ENCODE data around the gene METTL24.
A peak's percentile ranks its signal among the peaks of the same experiment; 100 is the strongest.

The METTL24 gene

GRCh38 chr6:110367825-110368224 lies 9.7 kb upstream of the METTL24 start:
- Histone ChIP-seq H4K8ac (ENCODE audit: low read depth, low read length) (no peak overlapping the region), H3K79me2 (ENCODE audit: control insufficient read depth, insufficient read depth, low read length, poor library complexity) (no peaks in the 10 kb centered on the region), H2AK5ac (ENCODE audit: low read length) (no peak overlapping the region), H3K27ac (ENCODE audit: low read depth, low read length) (no peak overlapping the region), H3K14ac (ENCODE audit: low read length) (no peak overlapping the region), H3K4me2 (ENCODE audit: low read length) (no peak overlapping the region), H2BK5ac (ENCODE audit: low read depth, low read length, poor library complexity) (no peak overlapping the region), H3K36me3 (ENCODE audit: control insufficient read depth in 1 of 2, insufficient read depth in 2 of 2, low read length in 2 of 2) (no peaks in the 10 kb centered on the region), H3K18ac (ENCODE audit: low read length) (no peak overlapping the region), H3K27me3 (ENCODE audit: insufficient read depth, low read length) (no peaks in the 10 kb centered on the region), H3K23ac (ENCODE audit: low read length) (no peak overlapping the region), H3K4me3 (ENCODE audit: low read depth, low read length) (no peak overlapping the region), H3K9me3 (ENCODE audit: insufficient read depth, low read depth, low read length) (no peaks in the 10 kb centered on the region), H2BK12ac (ENCODE audit: low read length) (no peak overlapping the region), H3K79me1 (ENCODE audit: low read length) (peaks cover 22% of the 10 kb centered on the region), H2BK120ac (ENCODE audit: insufficient read depth, low read length, poor library complexity) (no peak overlapping the region), H4K91ac (ENCODE audit: low read depth, low read length) (no peak overlapping the region), H3K9ac (ENCODE audit: low read length) (no peak overlapping the region), H3K4ac (ENCODE audit: low read depth, low read length) (no peak overlapping the region), H4K12ac (ENCODE audit: low read depth, low read length) (no peak overlapping the region), H3K4me1 (ENCODE audit: control insufficient read depth in 1 of 2, insufficient read depth in 2 of 2, low read length in 2 of 2) (peaks cover 10 to 11% of the 10 kb centered on the region in 2 experiments), H2AFZ (ENCODE audit: insufficient read depth, low read length, poor library complexity) (no peak overlapping the region)
- no peak for DNase-seq
- no CpG with 5 or more reads among the region's 1 CpG for WGBS (ENCODE audit: extremely low coverage, insufficient coverage, insufficient read length)

GRCh38 chr6:110366975-110367374 lies 8.8 kb upstream of the METTL24 start:
- Histone ChIP-seq H3K27me3 (ENCODE audit: insufficient read depth, low read length) (no peaks in the 10 kb centered on the region), H2AFZ (ENCODE audit: insufficient read depth, low read length, poor library complexity) (no peak overlapping the region), H3K9me3 (ENCODE audit: insufficient read depth, low read depth, low read length) (no peaks in the 10 kb centered on the region), H3K18ac (ENCODE audit: low read length) (no peak overlapping the region), H2AK5ac (ENCODE audit: low read length) (peak overlapping the region; percentile 88), H3K79me1 (ENCODE audit: low read length) (peaks cover 22% of the 10 kb centered on the region), H3K4me1 (ENCODE audit: control insufficient read depth in 1 of 2, insufficient read depth in 2 of 2, low read length in 2 of 2) (peaks cover 10 to 11% of the 10 kb centered on the region in 2 experiments), H3K23ac (ENCODE audit: low read length) (no peak overlapping the region), H2BK12ac (ENCODE audit: low read length) (peak overlapping the region; percentile 89), H4K91ac (ENCODE audit: low read depth, low read length) (peak overlapping the region; percentile 85), H3K14ac (ENCODE audit: low read length) (peak overlapping the region; percentile 53), H4K8ac (ENCODE audit: low read depth, low read length) (no peak overlapping the region), H3K27ac (ENCODE audit: low read depth, low read length) (no peak overlapping the region), H3K4me3 (ENCODE audit: low read depth, low read length) (no peak overlapping the region), H4K12ac (ENCODE audit: low read depth, low read length) (no peak overlapping the region), H3K79me2 (ENCODE audit: control insufficient read depth, insufficient read depth, low read length, poor library complexity) (no peaks in the 10 kb centered on the region), H3K36me3 (ENCODE audit: control insufficient read depth in 1 of 2, insufficient read depth in 2 of 2, low read length in 2 of 2) (no peaks in the 10 kb centered on the region), H2BK120ac (ENCODE audit: insufficient read depth, low read length, poor library complexity) (peak overlapping the region; percentile 70), H3K4ac (ENCODE audit: low read depth, low read length) (no peak overlapping the region), H3K9ac (ENCODE audit: low read length) (no peak overlapping the region), H3K4me2 (ENCODE audit: low read length) (no peak overlapping the region), H2BK5ac (ENCODE audit: low read depth, low read length, poor library complexity) (no peak overlapping the region)
- DNase-seq: no peak
- no CpG with 5 or more reads among the region's 2 CpGs for WGBS (ENCODE audit: extremely low coverage, insufficient coverage, insufficient read length)

- H4K12ac ChIP-seq (ENCODE audit: low read depth, low read length): no peak overlapping the region
- no peak overlapping the region for H3K4me3 ChIP-seq (ENCODE audit: low read depth, low read length)
- no peak for DNase-seq
- peaks cover 22% of the 10 kb centered on the region for H3K79me1 ChIP-seq (ENCODE audit: low read length)
- H3K4me1 ChIP-seq (ENCODE audit: control insufficient read depth in 1 of 2, insufficient read depth in 2 of 2, low read length in 2 of 2): peaks cover 10 to 11% of the 10 kb centered on the region in 2 experiments
- no peak overlapping the region for H3K4ac ChIP-seq (ENCODE audit: low read depth, low read length)
- peak overlapping the region; percentile 77 for H4K91ac ChIP-seq (ENCODE audit: low read depth, low read length)
- H2BK5ac ChIP-seq (ENCODE audit: low read depth, low read length, poor library complexity): no peak overlapping the region
- no peak overlapping the region for H3K27ac ChIP-seq (ENCODE audit: low read depth, low read length)
- no peaks in the 10 kb centered on the region for H3K27me3 ChIP-seq (ENCODE audit: insufficient read depth, low read length)
- H3K4me2 ChIP-seq (ENCODE audit: low read length): no peak overlapping the region
- H2BK12ac ChIP-seq (ENCODE audit: low read length): peak overlapping the region; percentile 52
- no peak overlapping the region for H3K18ac ChIP-seq (ENCODE audit: low read length)
- no CpG with 5 or more reads among the region's 2 CpGs for WGBS (ENCODE audit: extremely low coverage, insufficient coverage, insufficient read length)
- H2AFZ ChIP-seq (ENCODE audit: insufficient read depth, low read length, poor library complexity): no peak overlapping the region
- H3K9me3 ChIP-seq (ENCODE audit: insufficient read depth, low read depth, low read length): no peaks in the 10 kb centered on the region
- H2AK5ac ChIP-seq (ENCODE audit: low read length): no peak overlapping the region
- peak overlapping the region; percentile 82 for H2BK120ac ChIP-seq (ENCODE audit: insufficient read depth, low read length, poor library complexity)
- H3K79me2 ChIP-seq (ENCODE audit: control insufficient read depth, insufficient read depth, low read length, poor library complexity): no peaks in the 10 kb centered on the region
- H3K14ac ChIP-seq (ENCODE audit: low read length): no peak overlapping the region
- H3K23ac ChIP-seq (ENCODE audit: low read length): no peak overlapping the region
- no peak overlapping the region for H3K9ac ChIP-seq (ENCODE audit: low read length)
- H4K8ac ChIP-seq (ENCODE audit: low read depth, low read length): no peak overlapping the region
- no peaks in the 10 kb centered on the region for H3K36me3 ChIP-seq (ENCODE audit: control insufficient read depth in 1 of 2, insufficient read depth in 2 of 2, low read length in 2 of 2)
Observed at GRCh38 chr6:110366256-110366655, 8.1 kb upstream of the METTL24 start.

DNA sequence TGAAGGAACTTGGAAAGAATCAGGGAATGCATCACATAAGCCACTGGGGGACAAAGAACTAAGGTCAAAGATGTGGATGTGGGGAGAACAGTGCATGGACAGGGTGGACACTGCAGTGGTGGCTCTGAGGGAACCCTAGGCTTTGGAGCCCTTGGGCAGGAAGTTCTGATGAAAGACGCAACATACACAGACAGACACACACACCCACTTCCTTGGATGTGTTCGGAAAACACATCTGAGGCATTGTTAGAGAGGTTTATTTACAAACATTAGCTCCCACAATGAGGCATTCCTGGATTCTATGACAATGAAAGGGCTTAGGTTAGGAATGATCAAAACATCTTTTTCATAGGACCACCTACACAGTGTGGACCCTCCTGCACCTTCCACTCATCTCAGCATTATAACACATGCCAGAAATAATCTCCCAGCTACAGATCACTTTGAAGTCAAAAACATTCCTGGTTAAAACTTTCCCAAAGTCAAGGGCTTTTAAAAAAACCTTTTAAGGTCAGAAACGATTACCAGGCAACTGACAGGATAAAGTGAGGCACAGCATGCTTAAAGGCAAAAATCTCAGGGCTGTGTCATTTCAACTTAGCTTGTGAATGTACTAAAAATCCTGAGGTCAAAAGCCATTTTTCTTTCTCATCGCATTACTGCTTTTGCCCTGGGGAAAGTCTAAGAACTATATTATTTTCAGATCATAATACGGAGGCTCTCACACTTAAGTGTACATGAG lies 6.4 kb upstream of the METTL24 start:
- Histone ChIP-seq H2AK5ac (ENCODE audit: low read length) (no peak overlapping the region), H3K27ac (ENCODE audit: low read depth, low read length) (peak overlapping the region; percentile 81), H3K27me3 (ENCODE audit: insufficient read depth, low read length) (no peaks in the 10 kb centered on the region), H3K4me3 (ENCODE audit: low read depth, low read length) (no peak overlapping the region), H3K4me1 (ENCODE audit: control insufficient read depth in 1 of 2, insufficient read depth in 2 of 2, low read length in 2 of 2) (peaks cover 10 to 11% of the 10 kb centered on the region in 2 experiments), H2AFZ (ENCODE audit: insufficient read depth, low read length, poor library complexity) (no peak overlapping the region), H3K36me3 (ENCODE audit: control insufficient read depth in 1 of 2, insufficient read depth in 2 of 2, low read length in 2 of 2) (no peaks in the 10 kb centered on the region), H3K4ac (ENCODE audit: low read depth, low read length) (no peak overlapping the region), H2BK5ac (ENCODE audit: low read depth, low read length, poor library complexity) (peak overlapping the region; percentile 91), H3K14ac (ENCODE audit: low read length) (no peak overlapping the region), H4K12ac (ENCODE audit: low read depth, low read length) (no peak overlapping the region), H4K91ac (ENCODE audit: low read depth, low read length) (peak overlapping the region; percentile 74), H2BK12ac (ENCODE audit: low read length) (no peak overlapping the region), H3K4me2 (ENCODE audit: low read length) (peak overlapping the region; percentile 13), H4K8ac (ENCODE audit: low read depth, low read length) (peak overlapping the region; percentile 26), H3K79me2 (ENCODE audit: control insufficient read depth, insufficient read depth, low read length, poor library complexity) (no peaks in the 10 kb centered on the region), H2BK120ac (ENCODE audit: insufficient read depth, low read length, poor library complexity) (peak overlapping the region; percentile 28), H3K23ac (ENCODE audit: low read length) (no peak overlapping the region), H3K9ac (ENCODE audit: low read length) (peak overlapping the region; percentile 18), H3K9me3 (ENCODE audit: insufficient read depth, low read depth, low read length) (no peaks in the 10 kb centered on the region), H3K79me1 (ENCODE audit: low read length) (peaks cover 22% of the 10 kb centered on the region), H3K18ac (ENCODE audit: low read length) (no peak overlapping the region)
- no CpG with 5 or more reads among the region's 5 CpGs for WGBS (ENCODE audit: extremely low coverage, insufficient coverage, insufficient read length)
- DNase-seq: no peak
